Stimulated activated CD4-positive, alpha-beta T cell treated with anti-CD3 and anti-CD28 coated beads, Interleukin-2, amount 100 ng/mL, for 48 hours (primary cell): ENCODE data around the gene PRDX5.

Source experiments
- DNase-seq, 2 donors: peaks; one replicate each; pipeline ENCODE4 v3.0.0-alpha.2; 2020

PRDX5 gene

GRCh38 chr11:64349404-64349803 is 31.5 kb downstream of the PRDX5 start:
- DNase-seq: no peak

DNA sequence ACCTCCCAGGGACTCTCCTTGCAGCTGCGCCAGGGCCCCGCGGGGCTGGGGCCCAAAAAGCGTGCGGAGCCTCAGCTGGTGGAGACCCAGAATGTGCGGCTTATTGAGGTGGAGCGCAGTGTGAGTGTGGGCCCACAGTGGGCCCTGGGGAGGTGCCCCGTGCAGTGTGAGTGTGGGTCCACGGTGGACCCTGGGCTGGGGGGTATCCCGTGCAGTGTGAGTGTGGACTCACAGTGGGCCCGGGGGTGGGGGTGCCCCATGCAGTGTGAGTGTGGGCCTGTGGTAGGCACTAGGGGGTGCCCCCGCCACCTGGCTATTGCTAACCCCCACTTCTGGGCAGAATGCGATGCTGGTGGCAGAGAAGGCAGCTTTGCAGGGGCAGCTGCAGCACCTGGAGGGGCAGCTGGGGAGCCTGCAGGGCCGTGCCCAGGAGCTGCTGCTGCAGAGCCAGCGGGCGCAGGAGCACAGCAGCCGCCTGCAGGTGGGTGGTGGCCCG is 33.3 kb downstream of the PRDX5 start:
- no peak for DNase-seq

- DNase-seq: no peak
Observed at GRCh38 chr11:64352099-64352994, 34.4 kb downstream of the PRDX5 start.

GRCh38 chr11:64352995-64353714 is 35.2 kb downstream of the PRDX5 start:
- no peak for DNase-seq

- no peak for DNase-seq
Observed at GRCh38 chr11:64353715-64354506, 36.0 kb downstream of the PRDX5 start.

GRCh38 chr11:64355078-64355940 is 37.4 kb downstream of the PRDX5 start:
- peak in 1 of 2 donors; percentile 43 for DNase-seq

DNA sequence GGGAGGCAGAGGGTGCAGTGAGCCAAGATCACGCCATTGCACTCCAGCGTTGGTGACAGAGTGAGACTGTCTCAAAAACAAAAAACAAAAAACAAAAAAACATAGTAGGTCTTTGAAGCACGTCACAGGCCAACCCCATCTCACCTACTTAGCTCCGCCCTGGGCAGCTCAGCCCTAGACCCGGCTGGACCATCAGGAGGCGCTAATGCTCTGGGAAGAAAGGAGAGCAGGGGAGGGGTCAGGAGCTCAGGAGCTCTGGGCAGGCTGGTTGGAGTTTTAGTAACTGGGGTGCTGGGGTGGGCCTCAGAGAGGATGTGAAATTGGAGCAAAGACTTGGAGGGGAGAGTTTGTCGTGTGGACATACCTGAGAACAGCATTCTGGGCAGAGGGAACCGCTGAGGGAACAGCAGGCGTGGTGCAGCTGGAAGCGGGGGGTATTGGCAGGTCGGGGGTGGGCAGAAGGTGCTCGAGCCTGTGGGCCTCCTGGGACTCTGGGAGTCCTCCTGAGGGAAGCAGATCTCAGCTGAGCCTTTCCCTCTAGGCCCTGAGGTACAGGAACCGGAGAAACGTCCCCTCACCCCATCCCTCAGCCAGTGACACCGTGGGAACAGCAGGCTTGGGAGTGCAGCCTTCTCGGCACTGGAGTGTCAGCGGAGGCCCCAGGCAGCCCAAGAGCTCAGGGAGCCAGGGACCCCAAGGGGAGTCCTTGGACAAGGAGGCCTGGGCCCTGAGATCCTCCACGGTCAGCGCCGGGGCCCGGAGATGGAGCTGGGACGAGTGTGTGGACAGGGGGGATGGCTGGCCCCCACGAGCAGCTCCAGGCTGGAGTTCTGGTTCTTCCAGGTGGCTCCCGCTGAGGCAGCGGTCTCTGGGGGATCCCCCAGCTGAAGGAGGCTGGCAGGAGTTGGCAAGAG is 38.8 kb downstream of the PRDX5 start:
- DNase-seq: peak; percentile 44 to 45

DNA sequence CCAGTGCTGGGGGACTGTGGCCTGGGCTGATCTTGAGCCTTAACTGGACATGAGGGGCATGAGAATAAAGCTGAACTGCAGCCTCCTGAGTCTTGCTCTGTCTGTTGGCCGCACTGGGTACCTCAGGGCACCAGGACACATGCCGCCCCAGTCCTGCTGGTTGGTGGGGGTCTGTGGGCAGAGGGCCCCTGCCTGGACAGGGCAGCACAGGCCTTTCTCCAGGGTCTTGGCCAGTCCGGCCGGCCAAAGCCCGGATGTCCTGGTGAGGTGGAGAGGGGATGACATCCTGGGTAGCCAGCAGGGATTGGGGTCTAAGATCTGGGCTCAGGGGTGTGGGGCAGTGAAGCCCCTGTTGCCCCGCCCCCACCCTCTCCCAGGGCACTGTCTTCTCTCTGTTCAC is 39.5 kb downstream of the PRDX5 start:
- DNase-seq: no peak

- DNase-seq: peak in 1 of 2 donors; percentile 56
Observed at GRCh38 chr11:64357904-64358535, 40.1 kb downstream of the PRDX5 start.

- no peak for DNase-seq
Observed at GRCh38 chr11:64358536-64358906, 40.6 kb downstream of the PRDX5 start.

DNA sequence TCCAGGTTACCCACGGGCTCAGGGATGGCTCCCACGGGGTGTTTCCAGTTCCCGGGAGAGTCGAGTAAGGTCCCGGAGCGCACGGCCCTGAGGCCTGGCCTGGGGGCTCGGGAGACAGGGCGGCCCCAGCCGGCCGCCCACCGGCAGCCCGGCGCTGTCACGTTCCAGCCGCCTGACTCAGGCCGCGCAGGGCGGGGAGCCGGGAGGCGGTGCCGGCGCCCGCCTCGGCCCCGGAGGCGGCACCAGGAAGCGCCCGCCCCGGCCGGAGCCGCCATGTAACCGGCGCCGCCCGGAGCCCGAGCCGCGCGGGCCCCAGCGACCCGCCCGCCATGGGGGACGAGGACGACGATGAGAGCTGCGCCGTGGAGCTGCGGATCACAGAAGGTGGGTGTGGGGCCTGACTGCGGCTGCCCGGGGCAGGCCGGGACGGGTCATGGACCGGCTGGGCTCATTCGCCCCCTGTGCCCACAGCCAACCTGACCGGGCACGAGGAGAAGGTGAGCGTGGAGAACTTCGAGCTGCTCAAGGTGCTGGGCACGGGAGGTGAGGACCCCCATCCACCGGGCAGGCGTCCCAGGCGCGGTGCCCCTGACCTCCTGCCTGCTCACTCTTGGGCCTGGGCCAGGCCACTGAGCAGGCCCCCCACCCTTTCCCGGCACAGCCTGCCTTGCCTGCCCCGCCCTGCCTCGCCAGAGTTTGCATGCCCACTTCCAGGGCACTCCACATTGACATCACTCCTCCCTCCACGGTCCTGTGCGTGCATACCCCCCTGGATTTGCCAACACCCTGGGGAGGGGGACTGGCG is 41.2 kb downstream of the PRDX5 start, which contains the start of gene RPS6KA4:
Gene RPS6KA4 (plus strand): TSS at position 256 of the 805 bp plus-strand sequence. CDS start 74 bp downstream, at position 330.
- DNase-seq: peak; percentile 53 to 64

GRCh38 chr11:64359712-64360445 is 42.0 kb downstream of the PRDX5 start:
- peak in 1 of 2 donors; percentile 15 for DNase-seq

DNA sequence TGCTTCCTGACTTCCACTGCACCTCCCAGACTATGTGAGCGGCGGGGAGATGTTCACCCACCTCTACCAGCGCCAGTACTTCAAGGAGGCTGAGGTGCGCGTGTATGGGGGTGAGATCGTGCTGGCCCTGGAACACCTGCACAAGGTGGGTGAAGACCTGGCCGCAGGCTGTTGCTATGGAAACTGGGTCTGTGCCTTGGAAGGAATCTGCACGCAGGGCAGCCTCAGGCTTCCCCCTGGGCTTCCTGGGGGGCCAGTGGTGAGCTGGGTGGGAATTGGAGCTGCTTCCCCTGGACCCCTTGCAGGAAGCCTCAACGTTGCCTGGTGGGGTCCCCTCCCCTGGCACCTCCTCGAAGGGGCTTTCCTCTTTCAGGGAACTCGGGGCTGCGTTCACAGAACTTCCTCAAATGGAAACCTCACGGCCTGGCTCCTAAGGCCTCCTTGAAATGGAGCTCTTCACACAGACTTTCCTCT is 42.6 kb downstream of the PRDX5 start:
- DNase-seq: no peak

- DNase-seq: no peak
Observed at GRCh38 chr11:64361659-64362058, 43.7 kb downstream of the PRDX5 start.

DNA sequence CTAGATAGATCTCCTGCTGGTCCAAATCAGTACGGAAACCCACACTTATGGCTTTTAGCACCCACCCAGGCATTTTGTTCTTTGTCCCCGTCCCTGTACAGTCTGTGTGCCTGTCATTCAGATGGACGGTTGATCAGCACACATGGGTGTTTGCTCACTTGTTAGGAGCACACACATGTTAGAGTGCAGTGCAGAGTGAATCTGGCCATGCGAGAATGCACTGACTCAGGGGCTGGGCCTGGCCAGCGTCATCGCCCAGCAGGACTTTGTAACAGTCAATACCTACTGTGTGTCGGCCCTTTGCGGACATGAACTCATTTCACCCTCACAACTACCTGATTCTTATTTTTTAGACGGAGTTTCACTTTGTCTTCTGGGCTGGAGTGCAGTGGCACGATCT is 44.4 kb downstream of the PRDX5 start:
- DNase-seq: no peak

GRCh38 chr11:64364435-64364834 is 46.5 kb downstream of the PRDX5 start:
- no peak for DNase-seq

DNA sequence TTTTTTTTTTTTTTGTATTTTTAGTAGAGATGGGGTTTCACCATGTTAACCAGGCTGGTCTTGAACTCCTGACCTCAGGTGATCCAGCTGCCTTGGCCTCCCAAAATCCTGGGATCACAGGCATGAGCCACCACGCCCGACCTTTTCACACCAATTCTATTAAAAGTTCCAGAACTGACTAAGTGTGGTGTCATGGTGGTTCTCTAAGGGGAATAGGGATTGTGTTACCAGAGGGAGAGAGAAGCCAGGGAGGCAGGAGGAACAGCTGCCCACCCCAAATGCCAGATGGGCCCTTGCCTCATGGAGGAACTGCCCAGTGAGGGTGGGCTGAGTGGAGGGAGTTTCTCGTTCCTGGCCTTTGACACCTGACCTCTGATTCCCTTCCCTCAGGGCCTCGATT is 47.0 kb downstream of the PRDX5 start:
- DNase-seq: no peak

DNA sequence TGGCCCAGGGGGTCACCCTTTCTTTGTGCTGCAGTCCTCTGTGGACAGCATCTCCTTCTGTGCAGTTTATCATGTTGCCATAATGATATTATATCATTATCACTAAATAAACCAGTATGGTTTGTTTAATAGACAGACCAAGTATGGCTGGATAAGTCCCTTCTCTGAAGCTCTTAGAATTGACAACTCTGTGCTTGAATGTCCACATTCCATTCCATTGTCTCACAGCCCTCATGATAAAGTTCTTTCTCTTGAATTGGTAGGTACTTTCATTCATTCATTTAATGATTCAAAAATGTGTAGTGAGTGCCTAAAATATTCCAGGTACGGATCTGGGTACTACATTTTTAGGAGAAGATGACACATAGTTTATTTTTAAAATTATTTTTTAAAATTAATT is 48.8 kb downstream of the PRDX5 start:
- DNase-seq: no peak
